PC-9 (cell line): ENCODE data around the gene PIK3R4. TPM values are rescaled to one million over a fixed set of nuclear protein-coding genes. Genes with fewer than 3 reads are reported as not detected.
A peak's percentile ranks its signal among the peaks of the same experiment; 100 is the strongest.

Experiments
- BruUV-seq: library from RNA; stranded (reverse); fragments of 400-500 nt; replicated peaks from 2 replicates; lab custom pipeline; 2021; lab: Mats Ljungman, UMichigan
- CTCF ChIA-PET: fragments of 300-600 bp; sonication (Branson Sonifier 250); formaldehyde crosslinking; loops from one replicate; lab custom pipeline; 2022; ENCODE audit warnings: antibody characterized with exemption; lab: Charles Lee
- POLR2A ChIA-PET: fragments of 300-600 bp; sonication (Branson Sonifier 250); formaldehyde crosslinking; loops from one replicate; lab custom pipeline; 2022; ENCODE audit warnings: antibody characterized with exemption; ENCODE audit not compliant: unreplicated experiment; lab: Charles Lee
- DNase-seq, 2 experiments: peaks; one replicate each; pipeline versions ENCODE4 v3.0.0 to v3.0.0-alpha.2; 2015 to 2022; ENCODE audit warnings: mixed read lengths in 1 of 2
- H2AFZ ChIP-seq: fragments of 200-600 bp; sonication (generic); 2 replicates; pipeline ENCODE4 v1.8.1; 2017; ENCODE audit warnings: antibody characterized with exemption
- H3F3A ChIP-seq: fragments of 200-600 bp; sonication (generic); 2 replicates; pipeline ENCODE4 v1.8.1; 2017; ENCODE audit warnings: antibody characterized with exemption, mild to moderate bottlenecking, low read depth; ENCODE audit not compliant: insufficient read depth
- H3K27ac ChIP-seq: fragments of 200-600 bp; sonication (generic); 2 replicates; pipeline ENCODE4 v1.6.1; 2016; ENCODE audit warnings: mixed run types
- H3K27me3 ChIP-seq: fragments of 200-600 bp; sonication (generic); 2 replicates; pipeline ENCODE4 v1.6.1; 2016; ENCODE audit warnings: low read depth, mixed run types; ENCODE audit not compliant: insufficient read depth
- H3K36me3 ChIP-seq: fragments of 200-600 bp; sonication (generic); 2 replicates; pipeline ENCODE4 v1.6.1; 2016; ENCODE audit warnings: low read depth, mixed run types
- H3K4me1 ChIP-seq: fragments of 200-600 bp; sonication (generic); replicated peaks from 2 replicates; pipeline ENCODE4 v1.6.1; 2016; ENCODE audit warnings: mixed run types; ENCODE audit not compliant: insufficient read depth
- H3K4me2 ChIP-seq: fragments of 200-600 bp; sonication (generic); 2 replicates; pipeline ENCODE4 v1.6.1; 2017; ENCODE audit warnings: mixed run types
- H3K4me3 ChIP-seq: fragments of 200-600 bp; sonication (generic); 2 replicates; pipeline ENCODE4 v1.6.1; 2016; ENCODE audit warnings: mixed run types
- H3K79me2 ChIP-seq: fragments of 200-600 bp; sonication (generic); 2 replicates; pipeline ENCODE4 v1.6.1; 2017; ENCODE audit warnings: low read depth, mixed run types
- H3K9me2 ChIP-seq: fragments of 200-600 bp; sonication (generic); 2 replicates; pipeline ENCODE4 v1.8.1; 2017; ENCODE audit warnings: mild to moderate bottlenecking; ENCODE audit not compliant: insufficient read depth
- H3K9me3 ChIP-seq: fragments of 200-600 bp; sonication (generic); 2 replicates; pipeline ENCODE4 v1.8.1; 2016; ENCODE audit warnings: low read depth; ENCODE audit not compliant: insufficient read depth
- H4K20me1 ChIP-seq: fragments of 200-600 bp; sonication (generic); 2 replicates; pipeline ENCODE4 v1.8.1; 2017; ENCODE audit not compliant: insufficient read depth
- EZH2 ChIP-seq: fragments of 200-600 bp; sonication (generic); IDR thresholded peaks from 2 replicates; pipeline ENCODE4 v1.8.0; 2017; ENCODE audit warnings: antibody characterized with exemption, low read depth
- intact Hi-C: fragments of 100-400 bp; cut with micrococcal nuclease; formaldehyde crosslinking; loops from one replicate; pipeline ENCODE4 v1.10.0; 2022; ENCODE audit not compliant: unreplicated experiment
- total RNA-seq: library from RNA; stranded (reverse); gene quantifications from 2 replicates; pipeline ENCODE4 v1.2.3, GENCODE V29; 2021
- TF ChIP-seq, protein P1 (sequence below): fragments of 200-600 bp; sonication (generic); conservative IDR thresholded peaks from 2 replicates; pipeline ENCODE4 v1.6.1; 2017; ENCODE audit warnings: mixed run types, antibody characterized with exemption, mild to moderate bottlenecking, moderate library complexity

The PIK3R4 gene
- total RNA-seq, 1 experiment from 2014 or later = 35.2 TPM

DNA sequence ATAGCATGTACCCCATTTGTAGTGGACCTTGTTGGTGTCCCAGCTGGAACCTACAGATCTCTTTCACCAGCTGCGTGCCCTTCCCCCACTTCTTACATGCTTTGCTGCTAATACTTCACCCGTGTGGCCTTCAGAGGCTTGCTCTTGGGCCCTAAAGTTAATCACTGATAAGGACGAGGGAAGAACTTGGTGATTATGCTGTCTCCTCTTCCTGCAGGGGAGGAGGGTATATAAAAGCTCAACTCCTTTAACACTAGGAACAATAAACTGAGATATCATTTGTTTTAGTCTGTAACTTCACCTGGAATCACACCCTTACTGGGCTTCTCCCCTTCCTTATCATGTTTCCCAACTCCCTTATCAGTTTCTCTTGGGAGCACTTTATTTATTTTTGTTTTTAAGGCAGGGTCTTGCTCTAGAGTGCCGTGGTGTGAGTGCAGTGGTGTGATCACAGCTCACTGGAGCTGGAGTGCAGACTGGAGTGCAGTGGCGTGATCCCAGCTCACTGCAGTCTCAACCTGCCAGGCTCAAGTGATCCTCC is 43.2 kb upstream of the PIK3R4 start:
- Histone ChIP-seq H3K79me2 (no peaks in the 10 kb centered on the region), H3K4me3 (no peak overlapping the region), H3K36me3 (no peaks in the 10 kb centered on the region), H2AFZ (peak overlapping the region; percentile 37; the same call in 1 of the 2 replicates), H3F3A (no peaks in the 10 kb centered on the region), H3K9me3 (no peaks in the 10 kb centered on the region), H3K9me2 (no peaks in the 10 kb centered on the region), H3K27me3 (no peaks in the 10 kb centered on the region), H3K4me1 (no peaks in the 10 kb centered on the region), H4K20me1 (no peaks in the 10 kb centered on the region), H3K4me2 (no peak overlapping the region), H3K27ac (no peak overlapping the region)
- no peak for DNase-seq
- ChIA-PET POLR2A (no interaction called here), CTCF (no interaction called here)
- intact Hi-C loops = loop anchor here (5.0 kb wide), 1 partner anchor 62 kb away; no protein-coding TSS in a partner anchor
- no TSS peak for BruUV-seq
- TF ChIP-seq EZH2 = no peak
- TF ChIP-seq, protein P1, sequence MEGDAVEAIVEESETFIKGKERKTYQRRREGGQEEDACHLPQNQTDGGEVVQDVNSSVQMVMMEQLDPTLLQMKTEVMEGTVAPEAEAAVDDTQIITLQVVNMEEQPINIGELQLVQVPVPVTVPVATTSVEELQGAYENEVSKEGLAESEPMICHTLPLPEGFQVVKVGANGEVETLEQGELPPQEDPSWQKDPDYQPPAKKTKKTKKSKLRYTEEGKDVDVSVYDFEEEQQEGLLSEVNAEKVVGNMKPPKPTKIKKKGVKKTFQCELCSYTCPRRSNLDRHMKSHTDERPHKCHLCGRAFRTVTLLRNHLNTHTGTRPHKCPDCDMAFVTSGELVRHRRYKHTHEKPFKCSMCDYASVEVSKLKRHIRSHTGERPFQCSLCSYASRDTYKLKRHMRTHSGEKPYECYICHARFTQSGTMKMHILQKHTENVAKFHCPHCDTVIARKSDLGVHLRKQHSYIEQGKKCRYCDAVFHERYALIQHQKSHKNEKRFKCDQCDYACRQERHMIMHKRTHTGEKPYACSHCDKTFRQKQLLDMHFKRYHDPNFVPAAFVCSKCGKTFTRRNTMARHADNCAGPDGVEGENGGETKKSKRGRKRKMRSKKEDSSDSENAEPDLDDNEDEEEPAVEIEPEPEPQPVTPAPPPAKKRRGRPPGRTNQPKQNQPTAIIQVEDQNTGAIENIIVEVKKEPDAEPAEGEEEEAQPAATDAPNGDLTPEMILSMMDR = no peak

DNA sequence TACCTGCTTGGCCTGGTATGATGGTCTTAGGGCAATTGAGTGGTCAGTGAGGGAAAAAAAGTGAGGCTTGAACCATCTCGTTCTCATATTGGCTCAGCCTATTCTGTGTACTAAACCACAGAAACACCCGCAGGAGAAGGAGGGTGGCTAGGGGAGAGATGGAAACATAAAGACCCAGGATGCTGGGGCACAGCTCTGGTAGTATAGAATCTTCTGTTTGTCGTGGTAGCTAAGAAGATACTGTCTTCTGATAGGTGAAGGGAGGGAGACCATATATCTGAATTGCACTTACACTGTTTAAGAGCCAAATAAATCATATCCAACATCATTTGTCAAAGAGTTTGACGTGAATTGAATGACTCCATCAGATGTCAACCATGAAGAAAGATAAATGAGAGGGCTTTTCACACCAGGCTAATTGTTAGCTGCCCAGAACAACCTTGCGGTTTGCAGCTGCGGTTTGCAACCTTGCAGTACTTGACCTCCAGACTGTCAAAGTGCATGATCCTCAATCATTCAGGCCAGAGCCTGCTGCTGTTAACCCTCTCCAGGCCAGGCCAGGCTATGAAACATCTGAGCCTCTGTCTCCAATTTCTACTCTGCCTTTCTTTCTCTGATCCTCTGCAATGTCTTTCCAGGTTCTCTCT is 40.9 kb upstream of the PIK3R4 start:
- no peak for DNase-seq
- no peaks in the 10 kb centered on the region for H3K9me3 ChIP-seq
- no peaks in the 10 kb centered on the region for H3K27me3 ChIP-seq
- H3K4me2 ChIP-seq = no peak overlapping the region
- no peaks in the 10 kb centered on the region for H3K9me2 ChIP-seq
- no peaks in the 10 kb centered on the region for H3F3A ChIP-seq
- no peaks in the 10 kb centered on the region for H3K36me3 ChIP-seq
- H3K4me1 ChIP-seq = no peaks in the 10 kb centered on the region
- intact Hi-C loops = no loop called here
- TF ChIP-seq, protein P1 = no peak
- no peak for TF ChIP-seq EZH2
- no peak overlapping the region for H3K4me3 ChIP-seq
- no peak overlapping the region for H2AFZ ChIP-seq
- CTCF ChIA-PET = no interaction called here
- POLR2A ChIA-PET = no interaction called here
- no peak overlapping the region for H3K27ac ChIP-seq
- no TSS peak for BruUV-seq
- H3K79me2 ChIP-seq = no peaks in the 10 kb centered on the region
- no peaks in the 10 kb centered on the region for H4K20me1 ChIP-seq

DNA sequence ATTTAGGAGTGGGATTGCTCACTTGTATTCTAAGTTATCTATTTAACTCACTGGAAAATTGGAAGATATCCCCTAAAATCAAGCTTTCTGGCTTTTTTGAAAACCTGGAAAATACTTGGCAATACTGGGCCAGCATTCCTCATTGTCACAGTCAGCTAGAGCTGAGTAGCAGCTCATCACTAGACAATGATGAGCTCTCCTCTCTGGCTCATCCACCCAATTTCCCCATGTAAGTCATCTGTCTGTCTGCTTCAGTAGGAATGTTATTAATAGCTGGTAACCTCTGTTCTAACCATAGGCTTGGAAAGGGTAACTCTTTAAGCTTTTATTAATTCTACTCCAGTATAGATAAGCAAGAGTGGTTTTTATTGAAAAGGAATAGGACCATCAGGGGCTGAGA is 39.7 kb upstream of the PIK3R4 start:
- Histone ChIP-seq H4K20me1 (no peaks in the 10 kb centered on the region), H3K9me3 (no peaks in the 10 kb centered on the region), H3K27me3 (no peaks in the 10 kb centered on the region), H3K79me2 (no peaks in the 10 kb centered on the region), H2AFZ (no peak overlapping the region), H3K4me1 (no peaks in the 10 kb centered on the region), H3K4me2 (no peak overlapping the region), H3K36me3 (no peaks in the 10 kb centered on the region), H3F3A (no peaks in the 10 kb centered on the region), H3K9me2 (no peaks in the 10 kb centered on the region), H3K27ac (no peak overlapping the region), H3K4me3 (no peak overlapping the region)
- DNase-seq = no peak
- no TSS peak for BruUV-seq
- POLR2A ChIA-PET = no interaction called here
- intact Hi-C loops = no loop called here
- CTCF ChIA-PET = interaction anchor here (0.7 kb wide), 1 partner anchor 689 kb away, joined by 3 read pairs; no protein-coding TSS in a partner anchor
- no peak for TF ChIP-seq EZH2
- TF ChIP-seq, protein P1 = no peak
